HCT116 (cell line): ENCODE data around the gene PHKA2. TPM values are rescaled to one million over a fixed set of nuclear protein-coding genes. Genes with fewer than 3 reads are reported as not detected.

Experiments used
- ATAC-seq: fragments of 200-7000 bp; cut with Tn5 transposase; 2 replicates; pipeline ENCODE4 v1.9.1; 2020; ENCODE audit warnings: mild to moderate bottlenecking, moderate library complexity
- BruUV-seq: library from RNA; stranded (reverse); fragments of 400-500 nt; replicated peaks from 2 replicates; lab custom pipeline; 2021; lab: Mats Ljungman, UMichigan
- CTCF ChIA-PET: fragments of 300-600 bp; sonication (Branson Sonifier 250); formaldehyde crosslinking; loops from one replicate; lab custom pipeline; 2021; ENCODE audit warnings: antibody characterized with exemption; lab: Charles Lee
- POLR2A ChIA-PET: fragments of 300-600, 350-600 bp; sonication (Branson Sonifier 250); formaldehyde crosslinking; loops from one replicate; lab custom pipeline; 2021; ENCODE audit warnings: antibody characterized with exemption; lab: Charles Lee
- RAD21 ChIA-PET, 2 experiments: fragments of 300-600 bp; sonication (Branson Sonifier 250); formaldehyde crosslinking; loops; one replicate each; lab custom pipeline; 2023; ENCODE audit warnings: low total read pairs in 2 of 2; ENCODE audit not compliant: uncharacterized antibody in 2 of 2, unreplicated experiment in 2 of 2, low non-redundant PET in 1 of 2; lab: Charles Lee
- DNase-seq: peaks from one replicate; pipeline ENCODE4 v3.0.0-alpha.2; 2010; ENCODE audit warnings: low read depth, low spot score
- H2AFZ ChIP-seq: fragments of 200-600 bp; shearing (Covaris generic), sonication (generic); 2 replicates; pipeline ENCODE4 v1.6.1; 2017; ENCODE audit warnings: low read depth, mixed run types, mixed read lengths, antibody characterized with exemption, low read length; ENCODE audit not compliant: poor library complexity, severe bottlenecking
- H3K27ac ChIP-seq: 2 replicates; pipeline ENCODE4 v1.5.1; 2012; ENCODE audit warnings: low read depth, low read length
- H3K27me3 ChIP-seq: fragments of 200-600 bp; sonication (generic); 2 replicates; pipeline ENCODE4 v1.6.1; 2016; ENCODE audit warnings: mixed run types, low read length, mixed read lengths; ENCODE audit not compliant: insufficient read depth
- H3K36me3 ChIP-seq, 2 experiments: fragments of 200-500 bp in 1 of 2; fragments of 200-600 bp in 1 of 2; sonication (Bioruptor generic) in 1 of 2; sonication (generic) in 1 of 2; 2 replicates each; pipeline versions ENCODE4 v1.5.1 to v1.6.1; 2014 to 2016; ENCODE audit warnings: low read length in 2 of 2, inconsistent platforms in 1 of 2, mixed read lengths in 1 of 2, mixed run types in 1 of 2; ENCODE audit not compliant: insufficient read depth in 2 of 2, control insufficient read depth in 1 of 2
- H3K4me1 ChIP-seq, 2 experiments: fragments of 200-600 bp in 1 of 2; sonication (generic) in 1 of 2; 2 replicates each; pipeline versions ENCODE4 v1.5.1 to v1.6.1; 2012 to 2017; ENCODE audit warnings: low read length in 2 of 2, inconsistent platforms in 1 of 2, mild to moderate bottlenecking in 1 of 2, mixed read lengths in 1 of 2, mixed run types in 1 of 2, moderate library complexity in 1 of 2; ENCODE audit not compliant: insufficient read depth in 2 of 2, control insufficient read depth in 1 of 2
- H3K4me2 ChIP-seq: fragments of 200-600 bp; sonication (generic); 2 replicates; pipeline ENCODE4 v1.6.1; 2017; ENCODE audit warnings: mixed run types, low read length, mixed read lengths
- H3K4me3 ChIP-seq, 2 experiments: fragments of 200-600 bp in 1 of 2; sonication (generic) in 1 of 2; replicated peaks in 1 of 2; 2 replicates each; pipeline ENCODE4 v1.5.1; 2011 to 2016; ENCODE audit warnings: low read length in 2 of 2, control low read depth in 1 of 2, low read depth in 1 of 2, mild to moderate bottlenecking in 1 of 2, mixed read lengths in 1 of 2, mixed run types in 1 of 2
- H3K79me2 ChIP-seq: fragments of 200-600 bp; sonication (generic); 2 replicates; pipeline ENCODE4 v1.6.1; 2017; ENCODE audit warnings: mild to moderate bottlenecking, mixed run types, low read length, moderate library complexity, mixed read lengths; ENCODE audit not compliant: insufficient read depth
- H3K9ac ChIP-seq: fragments of 200-600 bp; sonication (generic); 2 replicates; pipeline ENCODE4 v1.6.1; 2016; ENCODE audit warnings: low read length, mixed read lengths
- H3K9me2 ChIP-seq: fragments of 200-600 bp; sonication (generic), shearing (Covaris generic); 2 replicates; pipeline ENCODE4 v1.6.1; 2017; ENCODE audit warnings: mixed run types, mild to moderate bottlenecking, moderate library complexity; ENCODE audit not compliant: insufficient read depth
- H3K9me3 ChIP-seq, 2 experiments: fragments of 200-500 bp in 1 of 2; fragments of 200-600 bp in 1 of 2; sonication (Bioruptor generic) in 1 of 2; sonication (generic) in 1 of 2; 2 replicates each; pipeline ENCODE4 v1.6.1; 2014 to 2017; ENCODE audit warnings: low read length in 2 of 2, mixed read lengths in 2 of 2, inconsistent platforms in 1 of 2, low read depth in 1 of 2, mild to moderate bottlenecking in 1 of 2, mixed run types in 1 of 2, moderate library complexity in 1 of 2; ENCODE audit not compliant: control insufficient read depth in 1 of 2, insufficient read depth in 1 of 2
- H4K20me1 ChIP-seq: fragments of 200-600 bp; sonication (generic), shearing (Covaris generic); 2 replicates; pipeline ENCODE4 v1.6.1; 2017; ENCODE audit warnings: mixed run types, mild to moderate bottlenecking, moderate library complexity; ENCODE audit not compliant: insufficient read depth
- CBX3 ChIP-seq: IDR thresholded peaks from 2 replicates; pipeline ENCODE4 v1.6.1; 2012; ENCODE audit warnings: low read depth
- CEBPB ChIP-seq: IDR thresholded peaks from 2 replicates; pipeline ENCODE4 v1.6.1; 2012; ENCODE audit warnings: low read depth
- EGR1 ChIP-seq: IDR thresholded peaks from 2 replicates; pipeline ENCODE4 v1.6.1; 2012; ENCODE audit warnings: low read depth
- ELF1 ChIP-seq: IDR thresholded peaks from 2 replicates; pipeline ENCODE4 v1.6.1; 2012; ENCODE audit warnings: low read depth, borderline replicate concordance
- EZH2 ChIP-seq: fragments of 200-600 bp; sonication (generic); IDR thresholded peaks from 2 replicates; pipeline ENCODE4 v1.6.1; 2017; ENCODE audit warnings: antibody characterized with exemption, mixed run types
- EZH2phosphoT487 ChIP-seq: fragments of 200-600 bp; IDR thresholded peaks from 2 replicates; pipeline ENCODE4 v1.6.1; 2018; ENCODE audit warnings: antibody characterized with exemption, borderline replicate concordance
- FOSL1 ChIP-seq: IDR thresholded peaks from 2 replicates; pipeline ENCODE4 v1.6.1; 2012; ENCODE audit warnings: low read depth
- JUND ChIP-seq: IDR thresholded peaks from 2 replicates; pipeline ENCODE4 v1.6.1; 2012
- POLR2A ChIP-seq: IDR thresholded peaks from 2 replicates; pipeline ENCODE4 v1.7.0; 2011; ENCODE audit warnings: borderline replicate concordance; ENCODE audit not compliant: insufficient read depth, insufficient read length; ENCODE audit errors: extremely low read depth
- POLR2AphosphoS5 ChIP-seq: IDR thresholded peaks from 2 replicates; pipeline ENCODE4 v1.6.1; 2011; ENCODE audit warnings: mild to moderate bottlenecking, low read depth, low read length, moderate library complexity
- RAD21 ChIP-seq: IDR thresholded peaks from 2 replicates; pipeline ENCODE4 v1.6.1; 2012; ENCODE audit warnings: low read depth, mild to moderate bottlenecking
- SIN3A ChIP-seq: IDR thresholded peaks from 2 replicates; pipeline ENCODE4 v1.6.1; 2012; ENCODE audit warnings: low read depth
- SP1 ChIP-seq: IDR thresholded peaks from 2 replicates; pipeline ENCODE4 v1.6.1; 2012; ENCODE audit warnings: low read depth
- SRF ChIP-seq: IDR thresholded peaks from 2 replicates; pipeline ENCODE4 v1.6.1; 2012; ENCODE audit warnings: low read depth
- TCF7L2 ChIP-seq: IDR thresholded peaks from 2 replicates; pipeline ENCODE4 v1.7.0; 2011; ENCODE audit warnings: borderline replicate concordance, inconsistent platforms; ENCODE audit not compliant: insufficient read depth, insufficient read length; ENCODE audit errors: extremely low read depth
- YY1 ChIP-seq: IDR thresholded peaks from 2 replicates; pipeline ENCODE4 v1.6.1; 2011; ENCODE audit warnings: low read length, low read depth, moderate library complexity, mild to moderate bottlenecking; ENCODE audit not compliant: insufficient replicate concordance; ENCODE audit errors: extremely low read depth
- ZFX ChIP-seq: fragments of 450-650 bp; IDR thresholded peaks from 2 replicates; pipeline ENCODE4 v1.6.1; 2017
- ZNF274 ChIP-seq: fragments of 200-500 bp; sonication (Bioruptor generic); IDR thresholded peaks from 2 replicates; pipeline ENCODE4 v1.6.1; 2014; ENCODE audit warnings: mild to moderate bottlenecking, low read depth, low read length, inconsistent platforms
- intact Hi-C: fragments of 100-400 bp; cut with micrococcal nuclease; formaldehyde crosslinking; loops from 2 replicates; pipeline ENCODE4 v1.10.0; 2022
- total RNA-seq: library from RNA; stranded (reverse); gene quantifications from one replicate; pipeline ENCODE4 v1.2.1, GENCODE V29; 2021; ENCODE audit not compliant: unreplicated experiment
- TF ChIP-seq, protein P1 (sequence below): IDR thresholded peaks from 2 replicates; pipeline ENCODE4 v1.6.1; 2011; ENCODE audit warnings: mild to moderate bottlenecking, low read length, moderate library complexity; ENCODE audit not compliant: insufficient replicate concordance; ENCODE audit errors: extremely low read depth
- TF ChIP-seq, protein P2 (sequence below): IDR thresholded peaks from 2 replicates; pipeline ENCODE4 v1.6.1; 2012
- TF ChIP-seq, protein P3 (sequence below), 3 experiments: fragments of 200-600 bp in 1 of 3; sonication (generic) in 1 of 3; IDR thresholded peaks in 2 of 3; conservative IDR thresholded peaks in 1 of 3; 2 replicates each; pipeline ENCODE4 v1.5.1; 2012 to 2017; ENCODE audit warnings: low read depth in 2 of 3, low read length in 2 of 3, antibody characterized with exemption in 1 of 3, borderline replicate concordance in 1 of 3, control low read depth in 1 of 3, mild to moderate bottlenecking in 1 of 3, mixed read lengths in 1 of 3, mixed run types in 1 of 3, moderate library complexity in 1 of 3; ENCODE audit not compliant: insufficient read depth in 1 of 3
- TF ChIP-seq, protein P4 (sequence below): IDR thresholded peaks from 2 replicates; pipeline ENCODE4 v1.6.1; 2012; ENCODE audit warnings: low read depth

The PHKA2 gene
- total RNA-seq, 1 experiment from 2014 or later: 23.8 TPM

DNA sequence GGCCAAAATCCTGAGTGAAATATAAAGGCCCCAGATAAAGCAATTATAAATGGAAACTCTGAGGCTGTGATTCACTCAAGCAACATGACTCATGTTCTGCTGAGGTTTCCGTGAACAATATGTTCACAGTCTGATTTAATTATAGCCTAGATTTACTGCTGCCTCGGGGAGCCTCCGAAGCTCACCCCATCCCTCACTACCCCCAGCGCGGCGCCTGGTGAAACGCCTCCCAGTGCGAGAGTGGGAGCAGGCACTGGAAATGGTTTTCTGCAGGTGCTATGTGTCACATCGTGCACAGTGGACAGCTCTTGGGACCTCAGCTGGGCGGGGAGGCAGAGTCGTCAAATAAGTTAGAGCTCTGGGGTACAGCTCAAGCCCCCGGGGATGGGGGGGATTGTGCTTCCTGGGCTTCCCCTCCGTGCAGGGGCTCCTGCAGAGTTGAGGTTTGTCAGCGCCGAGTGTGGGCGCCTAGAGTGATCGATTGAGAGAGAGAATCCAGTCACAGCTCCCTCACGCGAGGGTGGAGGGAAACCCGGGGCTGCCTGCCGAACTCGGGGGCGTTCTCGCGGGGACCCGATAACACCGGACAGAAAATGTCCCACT, 110.6 kb downstream of the PHKA2 start:
- Histone ChIP-seq H3K9me2 (no peaks in the 10 kb centered on the region), H3K4me1 (peaks cover 2 to 21% of the 10 kb centered on the region in 2 experiments), H3K4me3 (no peak overlapping the region), H3K79me2 (no peaks in the 10 kb centered on the region), H3K27ac (no peak overlapping the region), H3K9me3 (no peaks in the 10 kb centered on the region), H3K9ac (no peak overlapping the region), H4K20me1 (no peaks in the 10 kb centered on the region), H3K4me2 (peak overlapping the region; percentile 50), H3K36me3 (no peaks in the 10 kb centered on the region), H3K27me3 (no peaks in the 10 kb centered on the region), H2AFZ (no peak overlapping the region)
- peak; percentile 50 for ATAC-seq
- RAD21 ChIA-PET: no interaction called here
- BruUV-seq: no TSS peak
- intact Hi-C loops: no loop called here
- POLR2A ChIA-PET: no interaction called here
- CTCF ChIA-PET: no interaction called here
- DNase-seq: peak; percentile 8
- TF ChIP-seq SRF (no peak), FOSL1 (peak; percentile 65; the same call in 1 of the 2 replicates), JUND (peak; percentile 55), RAD21 (no peak), EZH2phosphoT487 (no peak), YY1 (no peak), ELF1 (no peak), SIN3A (no peak), POLR2AphosphoS5 (no peak), EGR1 (no peak), ZNF274 (no peak), SP1 (0 out of 2 replicates have a peak, but pooled peaks have one; percentile 17), ZFX (no peak), TCF7L2 (no peak), POLR2A (no peak), CEBPB (no peak), EZH2 (no peak), CBX3 (peak; percentile 14; the same call in 1 of the 2 replicates)
- TF ChIP-seq, protein P1, sequence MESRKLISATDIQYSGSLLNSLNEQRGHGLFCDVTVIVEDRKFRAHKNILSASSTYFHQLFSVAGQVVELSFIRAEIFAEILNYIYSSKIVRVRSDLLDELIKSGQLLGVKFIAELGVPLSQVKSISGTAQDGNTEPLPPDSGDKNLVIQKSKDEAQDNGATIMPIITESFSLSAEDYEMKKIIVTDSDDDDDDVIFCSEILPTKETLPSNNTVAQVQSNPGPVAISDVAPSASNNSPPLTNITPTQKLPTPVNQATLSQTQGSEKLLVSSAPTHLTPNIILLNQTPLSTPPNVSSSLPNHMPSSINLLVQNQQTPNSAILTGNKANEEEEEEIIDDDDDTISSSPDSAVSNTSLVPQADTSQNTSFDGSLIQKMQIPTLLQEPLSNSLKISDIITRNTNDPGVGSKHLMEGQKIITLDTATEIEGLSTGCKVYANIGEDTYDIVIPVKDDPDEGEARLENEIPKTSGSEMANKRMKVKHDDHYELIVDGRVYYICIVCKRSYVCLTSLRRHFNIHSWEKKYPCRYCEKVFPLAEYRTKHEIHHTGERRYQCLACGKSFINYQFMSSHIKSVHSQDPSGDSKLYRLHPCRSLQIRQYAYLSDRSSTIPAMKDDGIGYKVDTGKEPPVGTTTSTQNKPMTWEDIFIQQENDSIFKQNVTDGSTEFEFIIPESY: no peak
- TF ChIP-seq, protein P2, sequence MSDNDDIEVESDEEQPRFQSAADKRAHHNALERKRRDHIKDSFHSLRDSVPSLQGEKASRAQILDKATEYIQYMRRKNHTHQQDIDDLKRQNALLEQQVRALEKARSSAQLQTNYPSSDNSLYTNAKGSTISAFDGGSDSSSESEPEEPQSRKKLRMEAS: no peak
- TF ChIP-seq, protein P3, sequence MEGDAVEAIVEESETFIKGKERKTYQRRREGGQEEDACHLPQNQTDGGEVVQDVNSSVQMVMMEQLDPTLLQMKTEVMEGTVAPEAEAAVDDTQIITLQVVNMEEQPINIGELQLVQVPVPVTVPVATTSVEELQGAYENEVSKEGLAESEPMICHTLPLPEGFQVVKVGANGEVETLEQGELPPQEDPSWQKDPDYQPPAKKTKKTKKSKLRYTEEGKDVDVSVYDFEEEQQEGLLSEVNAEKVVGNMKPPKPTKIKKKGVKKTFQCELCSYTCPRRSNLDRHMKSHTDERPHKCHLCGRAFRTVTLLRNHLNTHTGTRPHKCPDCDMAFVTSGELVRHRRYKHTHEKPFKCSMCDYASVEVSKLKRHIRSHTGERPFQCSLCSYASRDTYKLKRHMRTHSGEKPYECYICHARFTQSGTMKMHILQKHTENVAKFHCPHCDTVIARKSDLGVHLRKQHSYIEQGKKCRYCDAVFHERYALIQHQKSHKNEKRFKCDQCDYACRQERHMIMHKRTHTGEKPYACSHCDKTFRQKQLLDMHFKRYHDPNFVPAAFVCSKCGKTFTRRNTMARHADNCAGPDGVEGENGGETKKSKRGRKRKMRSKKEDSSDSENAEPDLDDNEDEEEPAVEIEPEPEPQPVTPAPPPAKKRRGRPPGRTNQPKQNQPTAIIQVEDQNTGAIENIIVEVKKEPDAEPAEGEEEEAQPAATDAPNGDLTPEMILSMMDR (IDR thresholded peaks at IDR 0.05 in 2 of 3, conservative IDR thresholded peaks at IDR 0.05 in 1 of 3; ENCODE audit: borderline replicate concordance in 1 of 3, insufficient read depth in 1 of 3, low read depth in 2 of 3, low read length in 2 of 3): no peak
- TF ChIP-seq, protein P4, sequence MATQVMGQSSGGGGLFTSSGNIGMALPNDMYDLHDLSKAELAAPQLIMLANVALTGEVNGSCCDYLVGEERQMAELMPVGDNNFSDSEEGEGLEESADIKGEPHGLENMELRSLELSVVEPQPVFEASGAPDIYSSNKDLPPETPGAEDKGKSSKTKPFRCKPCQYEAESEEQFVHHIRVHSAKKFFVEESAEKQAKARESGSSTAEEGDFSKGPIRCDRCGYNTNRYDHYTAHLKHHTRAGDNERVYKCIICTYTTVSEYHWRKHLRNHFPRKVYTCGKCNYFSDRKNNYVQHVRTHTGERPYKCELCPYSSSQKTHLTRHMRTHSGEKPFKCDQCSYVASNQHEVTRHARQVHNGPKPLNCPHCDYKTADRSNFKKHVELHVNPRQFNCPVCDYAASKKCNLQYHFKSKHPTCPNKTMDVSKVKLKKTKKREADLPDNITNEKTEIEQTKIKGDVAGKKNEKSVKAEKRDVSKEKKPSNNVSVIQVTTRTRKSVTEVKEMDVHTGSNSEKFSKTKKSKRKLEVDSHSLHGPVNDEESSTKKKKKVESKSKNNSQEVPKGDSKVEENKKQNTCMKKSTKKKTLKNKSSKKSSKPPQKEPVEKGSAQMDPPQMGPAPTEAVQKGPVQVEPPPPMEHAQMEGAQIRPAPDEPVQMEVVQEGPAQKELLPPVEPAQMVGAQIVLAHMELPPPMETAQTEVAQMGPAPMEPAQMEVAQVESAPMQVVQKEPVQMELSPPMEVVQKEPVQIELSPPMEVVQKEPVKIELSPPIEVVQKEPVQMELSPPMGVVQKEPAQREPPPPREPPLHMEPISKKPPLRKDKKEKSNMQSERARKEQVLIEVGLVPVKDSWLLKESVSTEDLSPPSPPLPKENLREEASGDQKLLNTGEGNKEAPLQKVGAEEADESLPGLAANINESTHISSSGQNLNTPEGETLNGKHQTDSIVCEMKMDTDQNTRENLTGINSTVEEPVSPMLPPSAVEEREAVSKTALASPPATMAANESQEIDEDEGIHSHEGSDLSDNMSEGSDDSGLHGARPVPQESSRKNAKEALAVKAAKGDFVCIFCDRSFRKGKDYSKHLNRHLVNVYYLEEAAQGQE: no peak
